ENCODE results near the gene LDLRAD3. TPM values are rescaled to one million over a fixed set of nuclear protein-coding genes. Genes with fewer than 3 reads are reported as not detected.

LDLRAD3 gene
- total RNA-seq, 1 donor from 2014 or later: 14.9 TPM

DNA sequence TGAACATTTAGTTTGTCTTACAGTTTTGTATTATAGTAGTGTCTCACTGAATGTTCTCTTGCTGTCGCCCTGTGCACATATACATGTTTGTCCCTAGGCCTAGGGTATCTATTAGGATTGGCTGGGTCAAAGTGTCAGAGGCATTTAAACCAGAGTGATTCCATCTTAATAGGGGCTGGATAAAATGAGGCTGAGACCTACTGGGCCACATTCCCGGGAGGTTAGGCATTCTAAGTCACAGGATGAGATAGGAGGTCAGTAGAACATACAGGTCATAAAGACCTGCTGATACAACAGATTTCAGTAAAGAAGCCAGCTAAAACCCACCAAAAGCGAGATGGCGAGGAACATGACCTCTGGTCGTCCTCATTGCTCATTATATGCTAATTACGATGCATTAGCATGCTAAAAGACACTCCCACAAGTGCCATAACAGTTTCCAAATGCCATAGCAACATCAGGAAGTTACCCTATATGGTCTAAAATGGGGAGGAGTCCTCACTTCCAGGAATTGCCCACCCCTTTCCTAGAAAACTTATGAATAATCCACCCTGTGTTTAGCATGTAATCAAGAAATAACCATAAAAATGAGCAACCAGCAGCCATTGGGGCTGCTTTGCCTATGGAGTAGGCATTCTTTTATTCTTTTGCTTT is 82.6 kb downstream of the LDLRAD3 start:
- no peak overlapping the region for H3K4me3 ChIP-seq (ENCODE audit: insufficient read depth, low read depth, low read length)
- H3K9me3 ChIP-seq (ENCODE audit: insufficient read depth, low read depth, low read length): no peaks in the 10 kb centered on the region
- TF ChIP-seq, protein P1, sequence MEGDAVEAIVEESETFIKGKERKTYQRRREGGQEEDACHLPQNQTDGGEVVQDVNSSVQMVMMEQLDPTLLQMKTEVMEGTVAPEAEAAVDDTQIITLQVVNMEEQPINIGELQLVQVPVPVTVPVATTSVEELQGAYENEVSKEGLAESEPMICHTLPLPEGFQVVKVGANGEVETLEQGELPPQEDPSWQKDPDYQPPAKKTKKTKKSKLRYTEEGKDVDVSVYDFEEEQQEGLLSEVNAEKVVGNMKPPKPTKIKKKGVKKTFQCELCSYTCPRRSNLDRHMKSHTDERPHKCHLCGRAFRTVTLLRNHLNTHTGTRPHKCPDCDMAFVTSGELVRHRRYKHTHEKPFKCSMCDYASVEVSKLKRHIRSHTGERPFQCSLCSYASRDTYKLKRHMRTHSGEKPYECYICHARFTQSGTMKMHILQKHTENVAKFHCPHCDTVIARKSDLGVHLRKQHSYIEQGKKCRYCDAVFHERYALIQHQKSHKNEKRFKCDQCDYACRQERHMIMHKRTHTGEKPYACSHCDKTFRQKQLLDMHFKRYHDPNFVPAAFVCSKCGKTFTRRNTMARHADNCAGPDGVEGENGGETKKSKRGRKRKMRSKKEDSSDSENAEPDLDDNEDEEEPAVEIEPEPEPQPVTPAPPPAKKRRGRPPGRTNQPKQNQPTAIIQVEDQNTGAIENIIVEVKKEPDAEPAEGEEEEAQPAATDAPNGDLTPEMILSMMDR (IDR thresholded peaks at IDR 0.05; ENCODE audit: insufficient read depth, low read depth, low read length): no peak
- TF ChIP-seq EZH2 (IDR thresholded peaks at IDR 0.05; ENCODE audit: insufficient read depth, low read length): no peak
- no peak overlapping the region for H2AFZ ChIP-seq (ENCODE audit: low read depth, low read length)
- H3K36me3 ChIP-seq (ENCODE audit: insufficient read depth, low read length): no peaks in the 10 kb centered on the region
- H3K27me3 ChIP-seq (ENCODE audit: insufficient read depth, low read length): no peaks in the 10 kb centered on the region
- no peaks in the 10 kb centered on the region for H3K9me3 Mint-ChIP-seq (ENCODE audit: unreplicated experiment)
- no peak overlapping the region for H3K27ac Mint-ChIP-seq (ENCODE audit: unreplicated experiment)
- peaks cover 3% of the 10 kb centered on the region for H3K36me3 Mint-ChIP-seq (ENCODE audit: low read depth, unreplicated experiment)
- H3K9ac ChIP-seq (ENCODE audit: low read length): no peak overlapping the region
- DNase-seq (ENCODE audit: low read depth): no peak
- no peaks in the 10 kb centered on the region for H3K27me3 Mint-ChIP-seq (ENCODE audit: low read depth, unreplicated experiment)
- H3K27ac ChIP-seq (ENCODE audit: low read depth, low read length): no peak overlapping the region
- peaks cover 12% of the 10 kb centered on the region for H4K20me1 ChIP-seq (ENCODE audit: insufficient read depth, low read length)
- no peaks in the 10 kb centered on the region for H3K79me2 ChIP-seq (ENCODE audit: insufficient read depth, low read length)
- no peak for FAIRE-seq
- no peak overlapping the region for H3K4me2 ChIP-seq (ENCODE audit: low read length)
- no peak overlapping the region for H3K4me3 Mint-ChIP-seq (ENCODE audit: unreplicated experiment)
- H3K4me1 Mint-ChIP-seq (ENCODE audit: low read depth, unreplicated experiment): peaks cover 33% of the 10 kb centered on the region
- H3K4me1 ChIP-seq (ENCODE audit: insufficient read depth, low read length): peaks cover 3% of the 10 kb centered on the region

DNA sequence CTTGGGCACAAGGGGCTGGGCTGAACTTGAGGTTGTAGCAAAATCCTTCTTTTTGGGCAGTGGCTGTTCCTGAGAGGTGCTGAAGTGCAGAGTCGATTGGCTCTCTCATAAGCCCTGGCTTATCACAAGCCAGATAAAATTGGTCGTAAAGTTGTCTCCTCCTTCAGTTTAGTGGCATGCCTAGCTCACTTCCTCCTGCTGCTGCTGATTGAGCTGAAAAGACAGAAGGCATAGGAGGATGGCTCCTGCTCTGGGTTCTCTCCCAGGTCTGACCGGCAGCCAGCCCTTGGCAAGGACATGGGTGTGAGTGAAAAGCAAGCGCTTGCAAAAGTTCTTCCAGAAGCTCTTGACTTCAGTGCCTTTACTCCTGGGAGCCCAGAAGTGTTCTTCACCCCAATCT is 83.9 kb downstream of the LDLRAD3 start:
- Histone ChIP-seq H3K27me3 (ENCODE audit: insufficient read depth, low read length) (no peaks in the 10 kb centered on the region), H3K4me3 (ENCODE audit: insufficient read depth, low read depth, low read length) (no peak overlapping the region), H3K4me2 (ENCODE audit: low read length) (no peak overlapping the region), H3K9me3 (ENCODE audit: insufficient read depth, low read depth, low read length) (no peaks in the 10 kb centered on the region), H3K36me3 (ENCODE audit: insufficient read depth, low read length) (no peaks in the 10 kb centered on the region), H4K20me1 (ENCODE audit: insufficient read depth, low read length) (peaks cover 12% of the 10 kb centered on the region), H3K79me2 (ENCODE audit: insufficient read depth, low read length) (no peaks in the 10 kb centered on the region), H3K27ac (ENCODE audit: low read depth, low read length) (no peak overlapping the region), H3K4me1 (ENCODE audit: insufficient read depth, low read length) (peaks cover 3% of the 10 kb centered on the region), H2AFZ (ENCODE audit: low read depth, low read length) (no peak overlapping the region), H3K9ac (ENCODE audit: low read length) (no peak overlapping the region)
- Mint-ChIP-seq H3K4me3 (ENCODE audit: unreplicated experiment) (no peak overlapping the region), H3K27me3 (ENCODE audit: low read depth, unreplicated experiment) (no peaks in the 10 kb centered on the region), H3K4me1 (ENCODE audit: low read depth, unreplicated experiment) (peaks cover 34% of the 10 kb centered on the region), H3K36me3 (ENCODE audit: low read depth, unreplicated experiment) (peaks cover 4% of the 10 kb centered on the region), H3K27ac (ENCODE audit: unreplicated experiment) (no peak overlapping the region), H3K9me3 (ENCODE audit: unreplicated experiment) (no peaks in the 10 kb centered on the region)
- TF ChIP-seq, protein P1 (IDR thresholded peaks at IDR 0.05; ENCODE audit: insufficient read depth, low read depth, low read length): no peak
- no peak for TF ChIP-seq EZH2 (IDR thresholded peaks at IDR 0.05; ENCODE audit: insufficient read depth, low read length)
- FAIRE-seq (no peak), DNase-seq (ENCODE audit: low read depth) (no peak)

DNA sequence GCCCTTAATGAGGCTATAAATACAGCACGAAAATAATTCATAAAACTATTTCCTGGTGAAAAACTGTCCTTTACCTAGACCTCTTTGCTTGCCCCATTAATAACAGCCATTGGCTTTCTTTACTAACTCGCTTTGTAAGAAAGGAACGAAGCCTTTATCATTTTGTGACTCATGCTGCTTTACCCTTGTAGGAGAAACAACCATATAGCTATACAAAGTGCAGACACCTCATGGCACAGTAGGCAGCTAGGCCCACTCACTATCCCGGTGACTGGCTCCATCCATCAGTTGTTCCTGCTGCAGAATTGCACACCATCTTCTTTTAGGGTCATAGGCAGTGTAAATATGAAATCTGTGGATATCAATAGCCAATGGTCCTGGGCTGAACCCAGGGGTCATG is 85.8 kb downstream of the LDLRAD3 start:
- peaks cover 37% of the 10 kb centered on the region for H3K4me1 Mint-ChIP-seq (ENCODE audit: low read depth, unreplicated experiment)
- peaks cover 6% of the 10 kb centered on the region for H3K36me3 Mint-ChIP-seq (ENCODE audit: low read depth, unreplicated experiment)
- TF ChIP-seq EZH2 (IDR thresholded peaks at IDR 0.05; ENCODE audit: insufficient read depth, low read length): no peak
- TF ChIP-seq, protein P1 (IDR thresholded peaks at IDR 0.05; ENCODE audit: insufficient read depth, low read depth, low read length): no peak
- no peak overlapping the region for H3K4me3 ChIP-seq (ENCODE audit: insufficient read depth, low read depth, low read length)
- H3K36me3 ChIP-seq (ENCODE audit: insufficient read depth, low read length): no peaks in the 10 kb centered on the region
- DNase-seq (ENCODE audit: low read depth) (no peak), FAIRE-seq (no peak)
- no peak overlapping the region for H3K4me2 ChIP-seq (ENCODE audit: low read length)
- H3K27ac ChIP-seq (ENCODE audit: low read depth, low read length): no peak overlapping the region
- H3K79me2 ChIP-seq (ENCODE audit: insufficient read depth, low read length): no peaks in the 10 kb centered on the region
- no peak overlapping the region for H3K4me3 Mint-ChIP-seq (ENCODE audit: unreplicated experiment)
- no peak overlapping the region for H2AFZ ChIP-seq (ENCODE audit: low read depth, low read length)
- H3K9me3 Mint-ChIP-seq (ENCODE audit: unreplicated experiment): no peaks in the 10 kb centered on the region
- no peaks in the 10 kb centered on the region for H3K27me3 ChIP-seq (ENCODE audit: insufficient read depth, low read length)
- H3K27ac Mint-ChIP-seq (ENCODE audit: unreplicated experiment): no peak overlapping the region
- peaks cover 11% of the 10 kb centered on the region for H3K4me1 ChIP-seq (ENCODE audit: insufficient read depth, low read length)
- peaks cover 9% of the 10 kb centered on the region for H4K20me1 ChIP-seq (ENCODE audit: insufficient read depth, low read length)
- no peaks in the 10 kb centered on the region for H3K27me3 Mint-ChIP-seq (ENCODE audit: low read depth, unreplicated experiment)
- no peaks in the 10 kb centered on the region for H3K9me3 ChIP-seq (ENCODE audit: insufficient read depth, low read depth, low read length)
- H3K9ac ChIP-seq (ENCODE audit: low read length): no peak overlapping the region
